ENCODE results near the gene NCK1. TPM values are rescaled to one million over a fixed set of nuclear protein-coding genes. Genes with fewer than 3 reads are reported as not detected.

NCK1 gene
- total and polyA plus RNA-seq, 2 experiments from 2014 or later, result 25.1 to 47.7 TPM

GRCh38 chr3:136840252-136840651, 21.8 kb upstream of the NCK1 start:
- Histone ChIP-seq H3K9me2 (replicated peaks; ENCODE audit: insufficient read depth) (no peaks in the 10 kb centered on the region), H4K20me1 (ENCODE audit: insufficient read depth, poor library complexity, severe bottlenecking) (no peaks in the 10 kb centered on the region), H3K4me2 (no peak overlapping the region), H2AFZ (no peak overlapping the region), H3K79me2 (no peaks in the 10 kb centered on the region), H3K4me1 (ENCODE audit: insufficient read depth) (no peaks in the 10 kb centered on the region), H3K36me3 (replicated peaks; ENCODE audit: insufficient read depth, low read depth) (no peaks in the 10 kb centered on the region), H3K9me3 (ENCODE audit: low read depth) (no peaks in the 10 kb centered on the region), H3K27me3 (no peaks in the 10 kb centered on the region), H3K4me3 (no peak overlapping the region), H3K27ac (no peak overlapping the region)
- TF ChIP-seq EZH2 (IDR thresholded peaks at IDR 0.05; ENCODE audit: borderline replicate concordance) (no peak), CTCF (IDR thresholded peaks at IDR 0.05; ENCODE audit: poor library complexity) (no peak), EZH2phosphoT487 (IDR thresholded peaks at IDR 0.05; ENCODE audit: low read depth, severe bottlenecking, unreplicated experiment) (no peak)
- WGBS (ENCODE audit: low lambda C conversion rate, missing lambda C conversion rate), result 100% methylated on average over 2 of the region's 2 CpGs
- no peak for DNase-seq (ENCODE audit: low spot score)

DNA sequence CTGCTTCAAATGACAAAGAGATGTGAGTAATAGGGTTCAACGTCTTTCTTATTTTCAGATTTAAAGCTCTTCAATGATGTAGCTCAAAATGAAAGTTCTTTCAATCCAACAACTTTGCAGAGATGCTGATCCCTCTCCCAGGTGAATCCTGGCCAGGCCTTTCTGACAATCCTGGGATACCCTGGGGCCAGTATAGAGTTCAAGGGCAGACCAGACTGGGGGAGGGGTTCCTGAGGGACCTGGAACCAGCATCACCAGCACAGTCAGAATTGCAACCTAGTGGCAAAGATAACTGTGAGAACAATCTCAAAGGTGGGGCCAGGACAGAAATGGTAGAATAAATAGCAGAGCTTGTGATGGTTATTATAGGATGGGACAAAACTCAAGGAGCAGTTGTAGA, 19.7 kb upstream of the NCK1 start:
- H3K27me3 ChIP-seq, result no peaks in the 10 kb centered on the region
- H3K4me2 ChIP-seq, result no peak overlapping the region
- no peak overlapping the region for H2AFZ ChIP-seq
- no peak for TF ChIP-seq EZH2phosphoT487 (IDR thresholded peaks at IDR 0.05; ENCODE audit: low read depth, severe bottlenecking, unreplicated experiment)
- no peak for TF ChIP-seq EZH2 (IDR thresholded peaks at IDR 0.05; ENCODE audit: borderline replicate concordance)
- no peak for TF ChIP-seq CTCF (IDR thresholded peaks at IDR 0.05; ENCODE audit: poor library complexity)
- H3K4me1 ChIP-seq (ENCODE audit: insufficient read depth), result no peaks in the 10 kb centered on the region
- WGBS (ENCODE audit: low lambda C conversion rate, missing lambda C conversion rate), result 92% methylated on average over 1 of the region's 1 CpG
- no peaks in the 10 kb centered on the region for H3K79me2 ChIP-seq
- no peak overlapping the region for H3K27ac ChIP-seq
- H4K20me1 ChIP-seq (ENCODE audit: insufficient read depth, poor library complexity, severe bottlenecking), result no peaks in the 10 kb centered on the region
- no peak for DNase-seq (ENCODE audit: low spot score)
- H3K36me3 ChIP-seq (replicated peaks; ENCODE audit: insufficient read depth, low read depth), result no peaks in the 10 kb centered on the region
- no peaks in the 10 kb centered on the region for H3K9me2 ChIP-seq (replicated peaks; ENCODE audit: insufficient read depth)
- no peaks in the 10 kb centered on the region for H3K9me3 ChIP-seq (ENCODE audit: low read depth)
- H3K4me3 ChIP-seq, result no peak overlapping the region

- TF ChIP-seq EZH2 (IDR thresholded peaks at IDR 0.05; ENCODE audit: borderline replicate concordance) (no peak), EZH2phosphoT487 (IDR thresholded peaks at IDR 0.05; ENCODE audit: low read depth, severe bottlenecking, unreplicated experiment) (no peak), CTCF (IDR thresholded peaks at IDR 0.05; ENCODE audit: poor library complexity) (no peak)
- no peaks in the 10 kb centered on the region for H3K9me2 ChIP-seq (replicated peaks; ENCODE audit: insufficient read depth)
- no peak overlapping the region for H3K4me3 ChIP-seq
- no peak overlapping the region for H3K4me2 ChIP-seq
- no peaks in the 10 kb centered on the region for H3K79me2 ChIP-seq
- H3K9me3 ChIP-seq (ENCODE audit: low read depth), result no peaks in the 10 kb centered on the region
- WGBS (ENCODE audit: low lambda C conversion rate, missing lambda C conversion rate), result 92% methylated on average over 1 of the region's 1 CpG
- no peaks in the 10 kb centered on the region for H4K20me1 ChIP-seq (ENCODE audit: insufficient read depth, poor library complexity, severe bottlenecking)
- no peak for DNase-seq (ENCODE audit: low spot score)
- H3K27ac ChIP-seq, result no peak overlapping the region
- H3K36me3 ChIP-seq (replicated peaks; ENCODE audit: insufficient read depth, low read depth), result no peaks in the 10 kb centered on the region
- no peaks in the 10 kb centered on the region for H3K4me1 ChIP-seq (ENCODE audit: insufficient read depth)
- no peaks in the 10 kb centered on the region for H3K27me3 ChIP-seq
- no peak overlapping the region for H2AFZ ChIP-seq
Observed at GRCh38 chr3:136844724-136845123, 17.3 kb upstream of the NCK1 start.

GRCh38 chr3:136852180-136852579, 9.8 kb upstream of the NCK1 start:
- Histone ChIP-seq H3K9me2 (replicated peaks; ENCODE audit: insufficient read depth) (no peaks in the 10 kb centered on the region), H3K27me3 (no peaks in the 10 kb centered on the region), H3K4me2 (no peak overlapping the region), H3K9me3 (ENCODE audit: low read depth) (no peaks in the 10 kb centered on the region), H2AFZ (no peak overlapping the region), H3K4me1 (ENCODE audit: insufficient read depth) (no peaks in the 10 kb centered on the region), H3K79me2 (peaks cover 9% of the 10 kb centered on the region), H3K36me3 (replicated peaks; ENCODE audit: insufficient read depth, low read depth) (no peaks in the 10 kb centered on the region), H3K4me3 (no peak overlapping the region), H3K27ac (no peak overlapping the region), H4K20me1 (ENCODE audit: insufficient read depth, poor library complexity, severe bottlenecking) (no peaks in the 10 kb centered on the region)
- WGBS (ENCODE audit: low lambda C conversion rate, missing lambda C conversion rate), result 95% methylated on average over 4 of the region's 4 CpGs
- no peak for DNase-seq (ENCODE audit: low spot score)
- no peak for TF ChIP-seq EZH2phosphoT487 (IDR thresholded peaks at IDR 0.05; ENCODE audit: low read depth, severe bottlenecking, unreplicated experiment)
- no peak for TF ChIP-seq EZH2 (IDR thresholded peaks at IDR 0.05; ENCODE audit: borderline replicate concordance)
- TF ChIP-seq CTCF (IDR thresholded peaks at IDR 0.05; ENCODE audit: poor library complexity), result no peak

All from hepatocyte (in vitro differentiated cells).